ENCODE measurements around the gene CPLX4. TPM values are rescaled to one million over a fixed set of nuclear protein-coding genes. Genes with fewer than 3 reads are reported as not detected.
A peak's percentile ranks its signal among the peaks of the same experiment; 100 is the strongest.
"Not testable (repeated sequence)": the region's sequence is repeated elsewhere in the genome, so short reads cannot be mapped to it uniquely, and the experiment has no call there.

CPLX4 gene
- polyA plus RNA-seq, 1 donor (not counting 4 experiments of a cell fraction or from before 2014, with no cell fraction given), result not detected

- peaks cover 2% of the 10 kb centered on the region for H3K9me1 ChIP-seq (ENCODE audit: control insufficient read depth, extremely low read depth, insufficient read depth, low read length)
- H3K4me1 ChIP-seq (ENCODE audit: control insufficient read depth, extremely low read depth, insufficient read depth, low read length), result peaks cover 16% of the 10 kb centered on the region
- TF ChIP-seq, protein P1, sequence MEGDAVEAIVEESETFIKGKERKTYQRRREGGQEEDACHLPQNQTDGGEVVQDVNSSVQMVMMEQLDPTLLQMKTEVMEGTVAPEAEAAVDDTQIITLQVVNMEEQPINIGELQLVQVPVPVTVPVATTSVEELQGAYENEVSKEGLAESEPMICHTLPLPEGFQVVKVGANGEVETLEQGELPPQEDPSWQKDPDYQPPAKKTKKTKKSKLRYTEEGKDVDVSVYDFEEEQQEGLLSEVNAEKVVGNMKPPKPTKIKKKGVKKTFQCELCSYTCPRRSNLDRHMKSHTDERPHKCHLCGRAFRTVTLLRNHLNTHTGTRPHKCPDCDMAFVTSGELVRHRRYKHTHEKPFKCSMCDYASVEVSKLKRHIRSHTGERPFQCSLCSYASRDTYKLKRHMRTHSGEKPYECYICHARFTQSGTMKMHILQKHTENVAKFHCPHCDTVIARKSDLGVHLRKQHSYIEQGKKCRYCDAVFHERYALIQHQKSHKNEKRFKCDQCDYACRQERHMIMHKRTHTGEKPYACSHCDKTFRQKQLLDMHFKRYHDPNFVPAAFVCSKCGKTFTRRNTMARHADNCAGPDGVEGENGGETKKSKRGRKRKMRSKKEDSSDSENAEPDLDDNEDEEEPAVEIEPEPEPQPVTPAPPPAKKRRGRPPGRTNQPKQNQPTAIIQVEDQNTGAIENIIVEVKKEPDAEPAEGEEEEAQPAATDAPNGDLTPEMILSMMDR (optimal IDR thresholded peaks at IDR 0.05 in 1 of 3, IDR thresholded peaks at IDR 0.05 in 1 of 3, conservative IDR thresholded peaks at IDR 0.05 in 1 of 3; ENCODE audit: extremely low read depth in 1 of 3, insufficient read depth in 2 of 3, low read length in 3 of 3), result no peak
- peak; percentile 57 for TF ChIP-seq EZH2 (IDR thresholded peaks at IDR 0.05; ENCODE audit: low read length)
- H3K27ac ChIP-seq (ENCODE audit: control insufficient read depth, insufficient read depth, low read length), result no peak overlapping the region
- H3K36me3 ChIP-seq (ENCODE audit: control insufficient read depth in 2 of 2, extremely low read depth in 1 of 2, insufficient read depth in 2 of 2, low read length in 2 of 2), result no peaks in the 10 kb centered on the region
- no peak overlapping the region for H3K4me3 ChIP-seq (ENCODE audit: control insufficient read depth in 2 of 3, extremely low read depth in 1 of 3, insufficient read depth in 2 of 3, low read depth in 1 of 3, low read length in 3 of 3)
- dilution Hi-C loops (cut with MboI; ENCODE audit: extremely low pct_ligation_motif_present, low sequenced_read_pairs), result no loop called here
- no peak overlapping the region for H2AFZ ChIP-seq (ENCODE audit: control insufficient read depth, low read length)
- no peaks in the 10 kb centered on the region for H3K79me2 ChIP-seq (ENCODE audit: control insufficient read depth, insufficient read depth, low read length)
- no peaks in the 10 kb centered on the region for H3K9me3 ChIP-seq (ENCODE audit: control insufficient read depth, low read depth, low read length)
- H3K4me2 ChIP-seq (ENCODE audit: control insufficient read depth, extremely low read depth, insufficient read depth, low read depth, low read length), result peak overlapping the region; percentile 44
- H3K27me3 ChIP-seq (ENCODE audit: control insufficient read depth, extremely low read depth, insufficient read depth, low read length), result peaks cover 62% of the 10 kb centered on the region
- no peak overlapping the region for H3K9ac ChIP-seq (ENCODE audit: control insufficient read depth, extremely low read depth, insufficient read depth, low read length)
- FAIRE-seq (peak; percentile 34), DNase-seq (ENCODE audit: low read depth, low spot score) (peak; percentile 17)
- H4K20me1 ChIP-seq (ENCODE audit: control insufficient read depth, extremely low read depth, insufficient read depth, low read length), result peaks cover 5% of the 10 kb centered on the region
These were observed 54.8 kb downstream of the CPLX4 start for GRCh38 chr18:59263661-59264060.

GRCh38 chr18:59262243-59262642, 56.2 kb downstream of the CPLX4 start:
- H3K9me3 ChIP-seq (ENCODE audit: control insufficient read depth, low read depth, low read length); FAIRE-seq; H3K79me2 ChIP-seq (ENCODE audit: control insufficient read depth, insufficient read depth, low read length); H2AFZ ChIP-seq (ENCODE audit: control insufficient read depth, low read length); H3K4me2 ChIP-seq (ENCODE audit: control insufficient read depth, extremely low read depth, insufficient read depth, low read depth, low read length); H4K20me1 ChIP-seq (ENCODE audit: control insufficient read depth, extremely low read depth, insufficient read depth, low read length); dilution Hi-C loops (cut with MboI; ENCODE audit: extremely low pct_ligation_motif_present, low sequenced_read_pairs); H3K4me3 ChIP-seq (ENCODE audit: control insufficient read depth in 2 of 3, extremely low read depth in 1 of 3, insufficient read depth in 2 of 3, low read depth in 1 of 3, low read length in 3 of 3); H3K36me3 ChIP-seq (ENCODE audit: control insufficient read depth in 2 of 2, extremely low read depth in 1 of 2, insufficient read depth in 2 of 2, low read length in 2 of 2); H3K9ac ChIP-seq (ENCODE audit: control insufficient read depth, extremely low read depth, insufficient read depth, low read length); H3K9me1 ChIP-seq (ENCODE audit: control insufficient read depth, extremely low read depth, insufficient read depth, low read length); H3K27ac ChIP-seq (ENCODE audit: control insufficient read depth, insufficient read depth, low read length); DNase-seq (ENCODE audit: low read depth, low spot score): not testable (repeated sequence)
- Histone ChIP-seq H3K27me3 (ENCODE audit: control insufficient read depth, extremely low read depth, insufficient read depth, low read length) (peaks cover 47% of the 10 kb centered on the region), H3K4me1 (ENCODE audit: control insufficient read depth, extremely low read depth, insufficient read depth, low read length) (peaks cover 10% of the 10 kb centered on the region)

DNA sequence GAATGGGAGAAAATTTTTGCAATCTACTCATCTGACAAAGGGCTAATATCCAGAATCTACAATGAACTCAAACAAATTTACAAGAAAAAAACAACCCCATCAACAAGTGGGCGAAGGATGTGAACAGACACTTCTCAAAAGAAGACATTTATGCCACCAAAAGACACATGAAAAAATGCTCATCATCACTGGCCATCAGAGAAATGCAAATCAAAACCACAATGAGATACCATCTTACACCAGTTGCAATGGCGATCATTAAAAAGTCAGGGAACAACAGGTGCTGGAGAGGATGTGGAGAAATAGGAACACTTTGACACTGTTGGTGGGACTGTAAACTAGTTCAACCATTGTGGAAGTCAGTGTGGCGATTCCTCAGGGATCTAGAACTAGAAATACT, 56.6 kb downstream of the CPLX4 start:
- H4K20me1 ChIP-seq (ENCODE audit: control insufficient read depth, extremely low read depth, insufficient read depth, low read length); H3K9ac ChIP-seq (ENCODE audit: control insufficient read depth, extremely low read depth, insufficient read depth, low read length); dilution Hi-C loops (cut with MboI; ENCODE audit: extremely low pct_ligation_motif_present, low sequenced_read_pairs); FAIRE-seq; DNase-seq (ENCODE audit: low read depth, low spot score); H3K9me3 ChIP-seq (ENCODE audit: control insufficient read depth, low read depth, low read length); H3K9me1 ChIP-seq (ENCODE audit: control insufficient read depth, extremely low read depth, insufficient read depth, low read length); H3K4me2 ChIP-seq (ENCODE audit: control insufficient read depth, extremely low read depth, insufficient read depth, low read depth, low read length); H2AFZ ChIP-seq (ENCODE audit: control insufficient read depth, low read length); H3K27ac ChIP-seq (ENCODE audit: control insufficient read depth, insufficient read depth, low read length); H3K79me2 ChIP-seq (ENCODE audit: control insufficient read depth, insufficient read depth, low read length); H3K36me3 ChIP-seq (ENCODE audit: control insufficient read depth in 2 of 2, extremely low read depth in 1 of 2, insufficient read depth in 2 of 2, low read length in 2 of 2); H3K4me3 ChIP-seq (ENCODE audit: control insufficient read depth in 2 of 3, extremely low read depth in 1 of 3, insufficient read depth in 2 of 3, low read depth in 1 of 3, low read length in 3 of 3): not testable (repeated sequence)
- Histone ChIP-seq H3K27me3 (ENCODE audit: control insufficient read depth, extremely low read depth, insufficient read depth, low read length) (peaks cover 43% of the 10 kb centered on the region), H3K4me1 (ENCODE audit: control insufficient read depth, extremely low read depth, insufficient read depth, low read length) (peaks cover 10% of the 10 kb centered on the region)

DNA sequence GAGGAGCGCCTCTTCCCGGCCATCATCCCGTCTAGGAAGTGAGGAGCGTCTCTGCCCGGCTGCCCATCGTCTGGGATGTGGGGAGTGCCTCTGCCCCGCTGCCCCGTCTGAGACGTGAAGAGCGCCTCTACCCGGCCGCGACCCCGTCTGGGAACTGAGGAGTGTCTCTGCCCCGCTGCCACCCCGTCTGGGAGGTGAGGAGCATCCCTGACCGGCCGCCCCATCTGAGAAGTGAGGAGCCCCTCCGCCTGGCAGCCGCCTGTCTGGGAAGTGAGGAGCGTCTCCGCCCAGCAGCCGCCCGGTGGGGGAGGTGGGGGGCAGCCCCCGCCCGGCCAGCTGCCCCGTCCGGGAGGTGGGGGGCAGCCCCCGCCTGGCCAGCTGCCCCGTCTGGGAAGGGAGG, 63.0 kb downstream of the CPLX4 start:
- dilution Hi-C loops (cut with MboI; ENCODE audit: extremely low pct_ligation_motif_present, low sequenced_read_pairs), result not testable (repeated sequence)

More for the DNA sequence above, 63.0 kb downstream of the CPLX4 start:
- H3K9me3 ChIP-seq (ENCODE audit: control insufficient read depth, low read depth, low read length); H3K79me2 ChIP-seq (ENCODE audit: control insufficient read depth, insufficient read depth, low read length); H3K4me2 ChIP-seq (ENCODE audit: control insufficient read depth, extremely low read depth, insufficient read depth, low read depth, low read length); H2AFZ ChIP-seq (ENCODE audit: control insufficient read depth, low read length); H3K27ac ChIP-seq (ENCODE audit: control insufficient read depth, insufficient read depth, low read length); H3K36me3 ChIP-seq (ENCODE audit: control insufficient read depth in 2 of 2, extremely low read depth in 1 of 2, insufficient read depth in 2 of 2, low read length in 2 of 2); H3K4me3 ChIP-seq (ENCODE audit: control insufficient read depth in 2 of 3, extremely low read depth in 1 of 3, insufficient read depth in 2 of 3, low read depth in 1 of 3, low read length in 3 of 3); H4K20me1 ChIP-seq (ENCODE audit: control insufficient read depth, extremely low read depth, insufficient read depth, low read length); H3K9ac ChIP-seq (ENCODE audit: control insufficient read depth, extremely low read depth, insufficient read depth, low read length); H3K9me1 ChIP-seq (ENCODE audit: control insufficient read depth, extremely low read depth, insufficient read depth, low read length); FAIRE-seq; H3K4me1 ChIP-seq (ENCODE audit: control insufficient read depth, extremely low read depth, insufficient read depth, low read length); H3K27me3 ChIP-seq (ENCODE audit: control insufficient read depth, extremely low read depth, insufficient read depth, low read length); DNase-seq (ENCODE audit: low read depth, low spot score): not testable (repeated sequence)

Measured in keratinocyte (primary cell).